ENCODE data around the gene ADAMTSL3.
"Not testable (repeated sequence)": the region's sequence is repeated elsewhere in the genome, so short reads cannot be mapped to it uniquely, and the experiment has no call there.

The ADAMTSL3 gene

GRCh38 chr15:84046064-84046637 is 392.2 kb downstream of the ADAMTSL3 start:
- no peak for DNase-seq

- not testable (repeated sequence) for DNase-seq
Measured at GRCh38 chr15:84049480-84049879, 395.6 kb downstream of the ADAMTSL3 start.

GRCh38 chr15:84050076-84050475 is 396.2 kb downstream of the ADAMTSL3 start:
- DNase-seq: no peak

GRCh38 chr15:84051146-84051545 is 397.2 kb downstream of the ADAMTSL3 start:
- not testable (repeated sequence) for DNase-seq

- not testable (repeated sequence) for DNase-seq
Measured at GRCh38 chr15:84054544-84054943, 400.6 kb downstream of the ADAMTSL3 start.

- DNase-seq: no peak
Measured at GRCh38 chr15:84057714-84058331, 403.9 kb downstream of the ADAMTSL3 start.

GRCh38 chr15:84063674-84064073 is 409.8 kb downstream of the ADAMTSL3 start:
- DNase-seq: not testable (repeated sequence)

GRCh38 chr15:84068674-84069073 is 414.8 kb downstream of the ADAMTSL3 start:
- not testable (repeated sequence) for DNase-seq

GRCh38 chr15:84078038-84078437 is 424.1 kb downstream of the ADAMTSL3 start:
- not testable (repeated sequence) for DNase-seq

GRCh38 chr15:84079325-84079884 is 425.5 kb downstream of the ADAMTSL3 start:
- peak; percentile 37 for DNase-seq

- peak; percentile 53 for DNase-seq
Measured at GRCh38 chr15:84079885-84080777, 426.2 kb downstream of the ADAMTSL3 start.

GRCh38 chr15:84080778-84081084 is 426.8 kb downstream of the ADAMTSL3 start:
- DNase-seq: not testable (repeated sequence)

GRCh38 chr15:84081391-84082168 is 427.7 kb downstream of the ADAMTSL3 start:
- DNase-seq: no peak

GRCh38 chr15:84082739-84083138 is 428.8 kb downstream of the ADAMTSL3 start:
- DNase-seq: no peak

- not testable (repeated sequence) for DNase-seq
Measured at GRCh38 chr15:84086071-84086470, 432.1 kb downstream of the ADAMTSL3 start.
